Measurements from ENCODE around the gene IFI27.
A peak's percentile ranks its signal among the peaks of the same experiment; 100 is the strongest.
"Not testable (repeated sequence)": the region's sequence is repeated elsewhere in the genome, so short reads cannot be mapped to it uniquely, and the experiment has no call there.

Gene IFI27

DNA sequence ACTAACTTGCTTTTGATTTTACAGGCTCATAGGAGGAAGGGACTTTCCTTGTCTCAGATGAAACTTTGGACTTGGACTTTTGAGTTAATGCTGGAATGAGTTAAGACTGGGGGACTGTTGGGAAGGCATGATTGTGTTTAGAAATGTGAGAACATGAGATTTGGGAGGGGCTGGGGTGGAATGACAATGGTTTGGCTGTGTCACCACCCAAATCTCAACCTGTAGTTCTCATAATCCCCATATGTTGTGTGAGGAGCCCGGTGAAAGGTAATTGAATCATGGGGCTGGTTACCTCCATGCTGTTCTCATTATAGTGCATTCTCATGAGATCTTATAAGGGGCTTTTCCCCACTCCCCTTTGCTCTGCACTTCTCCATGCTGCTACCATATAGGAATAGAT lies 45.6 kb downstream of the IFI27 start:
- not testable (repeated sequence) for DNase-seq

DNA sequence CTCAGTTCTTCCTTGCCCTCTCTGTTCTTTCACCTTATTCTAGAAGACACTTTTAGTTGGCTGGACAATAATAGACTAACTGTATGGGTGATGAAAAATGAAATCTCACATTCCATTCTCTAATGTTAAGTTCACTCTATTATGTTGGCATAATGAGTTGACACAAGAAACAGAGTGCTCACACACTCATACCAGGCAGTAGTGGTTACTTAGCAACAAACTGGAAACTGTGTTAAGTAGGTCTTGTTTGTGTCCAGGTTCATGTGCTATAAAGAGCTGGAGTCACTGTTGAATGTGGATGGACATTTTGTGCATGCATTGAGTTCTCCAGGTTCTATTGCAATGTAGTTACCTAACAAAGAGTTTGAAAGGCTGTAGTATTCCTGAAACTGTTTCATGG lies 46.7 kb downstream of the IFI27 start:
- no peak for DNase-seq

DNA sequence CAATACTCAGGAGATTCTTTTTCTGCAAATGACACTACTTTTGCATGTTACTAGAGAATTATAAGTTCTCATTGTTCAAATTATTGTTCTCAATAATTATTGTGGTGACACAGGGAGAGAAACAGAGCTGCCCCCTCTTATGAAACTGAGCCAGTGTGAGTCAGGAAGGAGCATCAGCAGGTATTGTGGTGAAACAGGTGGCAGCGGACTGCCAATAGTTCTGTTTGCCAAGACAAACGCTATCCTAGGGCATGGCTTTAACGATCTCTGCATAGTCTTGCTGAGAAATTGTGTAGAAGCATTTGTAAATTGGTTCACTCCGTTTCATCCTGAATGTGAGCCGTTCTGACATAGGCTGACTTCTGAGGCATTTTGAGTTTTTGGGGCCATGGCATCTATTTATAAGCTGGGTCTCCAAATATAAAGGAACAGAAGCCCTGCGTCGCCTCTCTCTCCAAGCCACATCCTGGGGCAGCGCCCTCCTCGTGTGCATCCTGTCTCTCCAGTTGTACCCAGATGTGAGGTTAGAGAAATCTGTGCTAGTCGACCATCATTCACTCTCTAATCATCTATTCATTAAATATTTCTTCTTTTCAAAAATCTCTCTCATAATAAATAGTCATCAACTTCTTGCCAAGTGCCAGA lies 47.8 kb downstream of the IFI27 start:
- DNase-seq: no peak

DNA sequence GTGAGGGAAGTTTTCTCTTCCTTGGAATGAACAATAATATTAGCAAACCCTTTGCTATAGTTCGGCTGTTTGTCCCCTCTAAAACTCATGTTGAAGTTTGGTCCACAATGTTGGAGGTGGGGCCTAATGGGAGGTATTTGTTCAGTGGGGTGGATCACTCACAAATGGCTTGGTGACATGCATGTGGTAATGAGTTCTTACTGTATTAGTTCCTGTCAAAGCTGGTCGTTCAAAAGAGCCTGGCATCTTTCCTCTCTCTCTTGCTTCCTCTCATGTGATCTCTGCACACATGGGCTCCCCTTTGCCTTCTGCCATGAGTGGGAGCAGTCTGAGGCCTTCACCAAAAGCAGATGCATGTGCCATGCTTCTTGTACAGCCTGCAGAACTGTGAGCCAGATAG lies 50.5 kb downstream of the IFI27 start:
- peak; percentile 19 to 54 (median 47) for DNase-seq

DNA sequence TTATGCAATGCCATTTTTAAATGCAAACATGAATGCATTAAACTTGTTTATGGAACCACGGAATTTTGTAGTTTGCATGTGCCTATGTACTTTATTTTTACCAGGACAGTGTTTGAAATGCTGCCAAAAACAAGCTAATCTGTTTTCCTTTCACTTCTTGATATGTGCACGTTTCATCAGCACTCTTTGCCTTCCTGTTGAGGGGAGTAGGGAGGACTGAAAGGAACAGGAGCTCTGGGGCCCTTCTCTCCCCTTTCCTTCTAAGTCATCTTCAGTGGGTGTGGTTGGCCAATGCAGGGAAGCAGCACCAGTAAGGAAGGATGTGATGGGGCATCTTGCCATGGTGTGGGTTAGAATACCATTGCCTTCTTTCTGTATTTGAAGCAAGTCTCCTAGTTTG lies 51.4 kb downstream of the IFI27 start:
- peak in 3 of 4 experiments; percentile 12 to 39 (median 20) for DNase-seq

DNA sequence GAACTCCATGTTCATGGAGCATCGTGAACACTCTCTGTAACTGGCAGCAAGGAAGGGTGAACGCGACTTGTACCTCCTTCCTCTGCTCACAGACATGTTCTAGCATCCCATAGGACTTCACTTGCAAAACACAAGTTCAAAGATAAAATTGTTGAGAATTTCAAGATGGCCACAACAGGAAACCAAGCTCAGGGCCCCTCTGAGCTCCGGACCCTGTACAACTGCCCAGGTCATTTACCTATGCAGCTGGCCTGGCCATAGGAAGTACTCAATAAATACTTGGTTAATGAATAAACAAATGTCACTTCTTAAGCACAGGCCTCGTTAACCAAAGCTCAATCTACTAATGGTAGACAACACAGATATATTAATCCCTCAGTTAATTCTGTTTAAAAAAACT lies 51.9 kb downstream of the IFI27 start:
- DNase-seq: no peak

DNA sequence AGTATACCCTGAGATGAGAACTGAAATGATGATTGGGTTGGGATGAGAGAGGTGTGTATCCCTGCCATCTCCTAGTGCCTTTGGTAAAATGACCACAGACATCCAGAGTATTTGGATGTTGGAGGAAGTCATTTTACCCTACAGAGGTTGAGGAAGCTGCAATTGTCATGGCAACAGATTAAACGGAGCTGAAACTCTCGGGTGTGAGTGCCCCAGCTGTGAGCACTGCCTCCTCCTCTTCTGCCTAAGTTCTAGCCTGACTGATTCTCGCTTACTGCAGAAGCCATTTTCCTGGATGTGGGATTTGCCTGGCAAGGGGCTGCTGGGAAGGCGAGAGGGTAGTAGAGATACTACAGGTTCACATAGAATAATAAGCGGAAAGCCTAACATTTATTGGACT lies 53.3 kb downstream of the IFI27 start:
- peak; percentile 26 to 59 (median 42) for DNase-seq

DNA sequence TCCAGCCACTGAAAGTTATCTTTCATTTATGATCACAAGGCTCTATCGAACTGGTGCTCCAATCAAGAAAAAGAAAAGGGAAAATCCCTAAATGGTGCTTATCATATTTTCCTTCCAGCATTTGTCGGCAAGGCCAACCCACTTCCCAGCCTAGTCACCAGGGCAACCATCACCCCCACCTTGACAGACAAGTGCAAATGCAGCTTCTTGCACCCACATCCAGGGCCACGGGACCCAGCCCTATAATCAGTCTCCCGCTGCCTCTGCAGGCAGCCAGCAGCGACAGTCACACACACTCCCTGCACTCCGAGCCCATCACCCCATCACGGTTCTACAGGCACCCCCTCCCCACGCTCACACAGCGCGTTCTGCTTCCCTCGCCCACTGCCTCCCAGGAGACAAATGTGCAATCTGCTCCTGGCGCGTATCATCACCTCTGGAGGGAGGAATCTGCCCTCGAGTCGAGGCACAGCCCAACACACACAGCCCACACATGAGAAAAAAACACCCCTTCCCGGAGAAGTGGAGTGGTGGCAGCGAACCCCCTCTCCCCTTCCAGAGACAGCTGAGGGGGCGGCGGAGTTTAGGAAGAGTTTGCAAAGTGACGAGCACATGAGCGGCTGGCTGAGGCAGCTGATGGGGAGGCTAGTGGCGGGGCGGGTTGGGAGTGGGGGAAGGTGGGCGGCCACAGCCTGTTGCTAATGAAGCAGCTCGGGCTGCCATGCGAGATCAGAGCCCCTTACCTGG lies 54.3 kb downstream of the IFI27 start:
- no peak for DNase-seq

DNA sequence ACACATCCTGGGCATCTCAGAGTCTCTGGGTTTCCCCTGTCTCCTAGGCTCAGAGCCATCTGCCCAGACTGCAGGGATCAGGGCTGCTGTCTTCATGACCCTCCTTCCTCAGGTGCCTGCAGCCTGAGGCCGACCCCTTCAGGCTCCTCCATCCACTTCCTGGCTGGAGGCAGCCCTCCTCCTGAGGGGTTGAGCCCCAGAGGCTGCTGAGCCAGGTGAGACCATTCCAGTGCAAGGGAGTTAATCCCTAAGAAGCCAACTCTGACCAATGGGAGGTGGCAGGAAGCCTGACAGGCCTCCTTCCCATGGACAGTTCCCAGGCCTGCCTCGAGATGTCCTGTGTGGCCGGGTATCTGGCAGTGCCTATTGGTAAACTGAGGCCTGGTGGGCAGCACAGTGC lies 55.2 kb downstream of the IFI27 start:
- DNase-seq: no peak
